ENCODE measurements around the gene FTO. TPM values are rescaled to one million over a fixed set of nuclear protein-coding genes. Genes with fewer than 3 reads are reported as not detected.

Gene FTO
- total and polyA plus RNA-seq, 2 of the 13 experiments (the other 11 are each of a cell fraction or from before 2014, with no cell fraction given): 41.6 to 55.8 TPM

DNA sequence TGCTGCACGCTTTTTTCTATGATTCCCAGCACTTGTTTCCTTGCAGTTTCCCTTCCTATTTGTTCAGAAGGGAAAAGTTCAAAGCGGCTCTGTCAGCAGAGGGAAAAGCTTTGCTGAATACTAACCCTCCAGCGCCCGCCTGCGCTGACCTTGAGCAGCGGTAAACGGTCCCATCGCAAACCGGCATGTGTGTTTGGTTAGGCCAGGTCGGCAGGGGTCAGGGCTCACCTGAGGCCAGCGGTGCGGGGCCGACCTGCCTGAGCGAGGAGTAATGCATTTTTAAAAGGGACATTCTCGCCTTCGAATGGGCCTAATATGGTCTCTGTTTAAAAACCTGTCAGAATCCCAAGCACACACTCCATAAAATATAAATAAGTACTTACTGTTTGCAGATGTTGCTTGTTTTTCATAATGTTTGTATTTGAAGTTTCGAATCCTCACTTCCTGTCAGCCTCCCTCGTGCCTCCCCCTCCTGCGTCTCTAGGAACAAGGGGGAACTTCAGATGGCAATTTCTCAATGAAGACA is 472.5 kb downstream of the FTO start (continued):
- TF ChIP-seq MLX (CRISPR knock-in tag; IDR thresholded peaks at IDR 0.05): peak; percentile 87
- no peak for TF ChIP-seq ELK4 (CRISPR knock-in tag; IDR thresholded peaks at IDR 0.05; ENCODE audit: borderline replicate concordance)
- peak; percentile 52 for TF ChIP-seq RNF2 (conservative IDR thresholded peaks at IDR 0.05; ENCODE audit: low read depth)
- no peak for TF ChIP-seq PCBP2 (optimal IDR thresholded peaks at IDR 0.05; ENCODE audit: low read depth, low read length, poor library complexity, severe bottlenecking)
- TF ChIP-seq, protein P1, sequence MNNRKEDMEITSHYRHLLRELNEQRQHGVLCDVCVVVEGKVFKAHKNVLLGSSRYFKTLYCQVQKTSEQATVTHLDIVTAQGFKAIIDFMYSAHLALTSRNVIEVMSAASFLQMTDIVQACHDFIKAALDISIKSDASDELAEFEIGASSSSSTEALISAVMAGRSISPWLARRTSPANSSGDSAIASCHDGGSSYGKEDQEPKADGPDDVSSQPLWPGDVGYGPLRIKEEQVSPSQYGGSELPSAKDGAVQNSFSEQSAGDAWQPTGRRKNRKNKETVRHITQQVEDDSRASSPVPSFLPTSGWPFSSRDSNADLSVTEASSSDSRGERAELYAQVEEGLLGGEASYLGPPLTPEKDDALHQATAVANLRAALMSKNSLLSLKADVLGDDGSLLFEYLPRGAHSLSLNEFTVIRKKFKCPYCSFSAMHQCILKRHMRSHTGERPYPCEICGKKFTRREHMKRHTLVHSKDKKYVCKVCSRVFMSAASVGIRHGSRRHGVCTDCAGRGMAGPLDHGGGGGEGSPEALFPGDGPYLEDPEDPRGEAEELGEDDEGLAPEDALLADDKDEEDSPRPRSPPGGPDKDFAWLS (CRISPR knock-in tag; IDR thresholded peaks at IDR 0.05; ENCODE audit: borderline replicate concordance): no peak
- TF ChIP-seq ZFYVE20 (CRISPR knock-in tag; IDR thresholded peaks at IDR 0.05; ENCODE audit: borderline replicate concordance, low read depth): no peak
- TF ChIP-seq MIER3 (CRISPR knock-in tag; IDR thresholded peaks at IDR 0.05; ENCODE audit: borderline replicate concordance): peak; percentile 94; the same call in 1 of the 2 replicates
- TF ChIP-seq ZZZ3 (CRISPR knock-in tag; IDR thresholded peaks at IDR 0.05; ENCODE audit: borderline replicate concordance): peak; percentile 57; the same call in 1 of the 2 replicates
- no peak for TF ChIP-seq SNRNP70 (IDR thresholded peaks at IDR 0.05; ENCODE audit: low read depth, low read length)
- TF ChIP-seq BCL6 (CRISPR knock-in tag; IDR thresholded peaks at IDR 0.05): peak; percentile 95
- no peak; the same call in none of the 2 replicates for TF ChIP-seq ZBTB7B (CRISPR knock-in tag; IDR thresholded peaks at IDR 0.05)
- peak; percentile 78 for TF ChIP-seq GABPB1 (CRISPR knock-in tag; IDR thresholded peaks at IDR 0.05)
- no peak for TF ChIP-seq ZNF549 (CRISPR knock-in tag; IDR thresholded peaks at IDR 0.05)
- TF ChIP-seq, protein P2, sequence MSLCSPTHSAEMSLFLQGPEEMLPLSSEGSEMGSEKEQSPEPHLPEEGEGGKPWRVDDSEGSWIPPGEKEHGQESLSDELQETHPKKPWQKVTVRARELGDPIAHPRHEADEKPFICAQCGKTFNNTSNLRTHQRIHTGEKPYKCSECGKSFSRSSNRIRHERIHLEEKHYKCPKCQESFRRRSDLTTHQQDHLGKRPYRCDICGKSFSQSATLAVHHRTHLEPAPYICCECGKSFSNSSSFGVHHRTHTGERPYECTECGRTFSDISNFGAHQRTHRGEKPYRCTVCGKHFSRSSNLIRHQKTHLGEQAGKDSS (CRISPR knock-in tag; IDR thresholded peaks at IDR 0.05; ENCODE audit: borderline replicate concordance, low read depth): peak; percentile 96
- peak; percentile 98 for TF ChIP-seq ZEB1 (IDR thresholded peaks at IDR 0.05; ENCODE audit: insufficient replicate concordance, low read depth)
- no peak for TF ChIP-seq SP1 (IDR thresholded peaks at IDR 0.05)
- peak; percentile 61 for TF ChIP-seq SP1 (CRISPR knock-in tag; IDR thresholded peaks at IDR 0.05)
- TF ChIP-seq STAG1 (CRISPR knock-in tag; IDR thresholded peaks at IDR 0.05): peak; percentile 92
- TF ChIP-seq SP4 (CRISPR knock-in tag; IDR thresholded peaks at IDR 0.05): peak; percentile 74
- TF ChIP-seq ATF3 (CRISPR knock-in tag; IDR thresholded peaks at IDR 0.05): peak; percentile 60
- TF ChIP-seq TARDBP (CRISPR knock-in tag; IDR thresholded peaks at IDR 0.05): peak; percentile 91
- TF ChIP-seq ARID5B (CRISPR knock-in tag; IDR thresholded peaks at IDR 0.05): peak; percentile 97
